Adrenal gland (tissue), 12 donors: Measurements from ENCODE around the gene ACTL10. TPM values are rescaled to one million over a fixed set of nuclear protein-coding genes. Genes with fewer than 3 reads are reported as not detected.

Experiments used
- DNase-seq, 7 donors: peaks; one replicate each; pipeline ENCODE4 v3.0.0-alpha.2; 2019 to 2020
- H3K27ac ChIP-seq, 5 donors: fragments of 200-600 bp; sonication (generic) in 4 of 5; 1 replicate in 3 of 5; 2 replicates in 2 of 5; pipeline versions ENCODE4 v1.5.1 to v1.8.0; 2016 to 2020; ENCODE audit warnings: mild to moderate bottlenecking in 1 of 5
- H3K27me3 ChIP-seq: fragments of 200-600 bp; 2 replicates; pipeline ENCODE4 v1.8.0; 2021
- H3K36me3 ChIP-seq, 2 donors: fragments of 200-600 bp; replicated peaks in 1 of 2; 1 replicate in 1 of 2; 2 replicates in 1 of 2; pipeline versions ENCODE4 v1.5.1 to v1.8.0; 2018 to 2022
- H3K4me1 ChIP-seq, 2 donors: fragments of 200-600 bp; replicated peaks in 1 of 2; 1 replicate in 1 of 2; 2 replicates in 1 of 2; pipeline versions ENCODE4 v1.5.1 to v1.8.0; 2018 to 2021
- H3K4me3 ChIP-seq, 4 donors: fragments of 200-600 bp; sonication (generic) in 3 of 4; one replicate each; pipeline ENCODE4 v1.5.1; 2016 to 2018
- H3K9me3 ChIP-seq, 3 donors: fragments of 200-600 bp; sonication (generic) in 1 of 3; replicated peaks in 1 of 3; 1 replicate in 2 of 3; 2 replicates in 1 of 3; pipeline versions ENCODE4 v1.5.1 to v1.8.0; 2016 to 2021
- CTCF ChIP-seq, 6 experiments: fragments of 450-650 bp in 4 of 6; fragments of 200-600 bp in 2 of 6; sonication (generic) in 1 of 6; IDR thresholded peaks; 1 replicate in 5 of 6; 2 replicates in 1 of 6; pipeline versions ENCODE4 v1.5.1 to v1.8.0; 2016 to 2021; ENCODE audit warnings: antibody characterized with exemption in 6 of 6, mild to moderate bottlenecking in 2 of 6, moderate library complexity in 1 of 6
- POLR2A ChIP-seq, 2 donors: fragments of 450-650 bp; IDR thresholded peaks; one replicate each; pipeline ENCODE4 v1.6.1; 2017; ENCODE audit warnings: antibody characterized with exemption in 2 of 2, mild to moderate bottlenecking in 2 of 2, moderate library complexity in 1 of 2
- WGBS, 4 donors: extraction: QIAGEN DNeasy Blood & Tissue Kit in 2 of 4; methylation state at CpG; one replicate each; pipeline versions ENCODE4 v1.1.5 to v1.1.7; 2013 to 2017; 5-methylcytosine and 5-hydroxymethylcytosine counted together
- intact Hi-C, 2 donors: fragments of 100-400 bp; cut with DNase I; formaldehyde crosslinking; loops; one replicate each; pipeline versions ENCODE4 v1.14.1 to v1.15.0; 2022 to 2023
- polyA plus RNA-seq, 3 donors: library from polyadenylated mRNA; stranded (reverse); fragments of 200-250 nt in 2 of 3; fragments of 350-450 nt in 1 of 3; fragmentation: Illumina TruSeq in 1 of 3; extraction: RNeasy Lipid Tissue Mini Kit (QIAGEN cat#74804) in 1 of 3; gene quantifications; one replicate each; pipeline ENCODE4 v1.2.3, GENCODE V29; 2013 to 2014
- total RNA-seq, 9 donors: library from RNA; depleted of rRNA in 4 of 9; stranded (reverse); fragments of >200 nt in 4 of 9; fragments of 120-200 nt in 1 of 9; fragmentation: NEBNext Ultra II Directional in 1 of 9; extraction: Animal tissue kit (Norgen Biotek cat#: 25700) in 1 of 9; gene quantifications; one replicate each; pipeline versions ENCODE4 v1.1.0 to v1.2.4, GENCODE V29; 2013 to 2023
- donor health status: healthy with polysubstance abuse.
- donor health status: Bipolar disorder and iron deficiency.
- donor health status: DM: yes; HTN: yes; CAD: no.
- donor health status: DM: no; HTN: no; CAD: no.
- donor health status: DM: no; HTN: no; CAD: no.
- donor health status: DM: yes; HTN: yes; CAD: no.

Gene ACTL10
- total and polyA plus RNA-seq, 12 donors = 0.18 to 3.1 (median 0.58) TPM

GRCh38 chr20:33658929-33659328 is 7.8 kb upstream of the ACTL10 start:
- DNase-seq = peak in 1 of 7 donors; percentile 11
- Histone ChIP-seq H3K4me1 (peaks cover 6 to 10% of the 10 kb centered on the region in 2 donors), H3K4me3 (no peak overlapping the region), H3K27me3 (no peaks in the 10 kb centered on the region), H3K9me3 (no peaks in the 10 kb centered on the region), H3K36me3 (peaks cover 0 to 34% of the 10 kb centered on the region in 2 donors), H3K27ac (no peak overlapping the region)
- WGBS, 4 donors = 88 to 100% (median 94%) methylated on average over 4 of the region's 4 CpGs
- TF ChIP-seq CTCF (IDR thresholded peaks at IDR 0.05) (no peak), POLR2A (IDR thresholded peaks at IDR 0.05) (no peak)
- intact Hi-C loops = no loop called here

GRCh38 chr20:33659341-33660034 is 7.3 kb upstream of the ACTL10 start:
- Histone ChIP-seq H3K27me3 (no peaks in the 10 kb centered on the region), H3K36me3 (peaks cover 0 to 34% of the 10 kb centered on the region in 2 donors), H3K4me1 (peaks cover 8 to 15% of the 10 kb centered on the region in 2 donors), H3K27ac (no peak overlapping the region), H3K9me3 (no peaks in the 10 kb centered on the region), H3K4me3 (no peak overlapping the region)
- whole genome bisulfite sequencing, 4 donors = 92 to 98% (median 93%) methylated on average over 9 to 32 of the region's 32 CpGs
- TF ChIP-seq POLR2A (IDR thresholded peaks at IDR 0.05) = no peak
- TF ChIP-seq CTCF (IDR thresholded peaks at IDR 0.05) = no peak
- DNase-seq = peak in 3 of 7 donors; percentile 16 to 49 (median 28)
- intact Hi-C loops = loop anchor here in 1 of 2 donors (5.0 kb wide), 1 partner anchor 207 kb away; no protein-coding TSS in a partner anchor

- TF ChIP-seq CTCF (IDR thresholded peaks at IDR 0.05) = no peak
- no peak for TF ChIP-seq POLR2A (IDR thresholded peaks at IDR 0.05)
- WGBS, 4 donors = 87 to 93% (median 89%) methylated on average over 2 to 21 of the region's 21 CpGs
- no peak overlapping the region for H3K4me3 ChIP-seq
- peak in 2 of 7 donors; percentile 26 to 50 for DNase-seq
- intact Hi-C loops = loop anchor here in 1 of 2 donors (5.0 kb wide), 1 partner anchor 208 kb away; no protein-coding TSS in a partner anchor
- no peaks in the 10 kb centered on the region for H3K27me3 ChIP-seq
- H3K27ac ChIP-seq = no peak overlapping the region
- peaks cover 8 to 17% of the 10 kb centered on the region in 2 donors for H3K4me1 ChIP-seq
- H3K9me3 ChIP-seq = no peaks in the 10 kb centered on the region
- peaks cover 0 to 34% of the 10 kb centered on the region in 2 donors for H3K36me3 ChIP-seq
Measured at GRCh38 chr20:33660035-33660684, 6.6 kb upstream of the ACTL10 start.

- Histone ChIP-seq H3K4me1 (peaks cover 8 to 17% of the 10 kb centered on the region in 2 donors), H3K27me3 (no peaks in the 10 kb centered on the region), H3K9me3 (no peaks in the 10 kb centered on the region), H3K4me3 (no peak overlapping the region), H3K36me3 (peaks cover 0 to 34% of the 10 kb centered on the region in 2 donors), H3K27ac (no peak overlapping the region)
- peak in 1 of 7 donors; percentile 50 for DNase-seq
- 86 to 94% (median 89%) methylated on average over 5 to 7 of the region's 7 CpGs for WGBS, 4 donors
- intact Hi-C loops = loop anchor here in 1 of 2 donors (5.0 kb wide), 1 partner anchor 208 kb away; no protein-coding TSS in a partner anchor
- TF ChIP-seq POLR2A (IDR thresholded peaks at IDR 0.05) (no peak), CTCF (IDR thresholded peaks at IDR 0.05) (no peak)
Measured at GRCh38 chr20:33660685-33661058, 6.1 kb upstream of the ACTL10 start.
